ENCODE results near the gene AUTS2. TPM values are rescaled to one million over a fixed set of nuclear protein-coding genes. Genes with fewer than 3 reads are reported as not detected.

Gene AUTS2
- total RNA-seq, 1 donor from 2014 or later: 95.3 TPM

DNA sequence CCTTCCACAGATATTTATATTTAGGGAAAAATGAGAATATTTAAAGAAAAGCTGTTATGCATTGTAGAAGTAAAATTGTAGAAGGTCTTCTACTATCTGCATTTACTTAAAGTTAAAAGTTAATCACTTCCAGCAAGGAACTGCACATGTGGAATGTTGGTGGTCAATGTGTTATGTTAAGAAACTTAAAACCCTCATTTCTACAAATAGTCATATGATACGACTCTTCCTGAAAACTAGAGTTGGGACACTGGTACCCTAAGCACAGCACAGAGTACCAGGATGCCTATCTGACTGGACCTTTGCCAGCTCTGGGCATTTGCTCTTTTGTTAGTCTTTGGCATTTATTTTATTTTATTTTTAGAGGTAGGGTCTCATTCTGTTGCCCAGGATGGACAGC, 1009.5 kb downstream of the AUTS2 start:
- DNase-seq: no peak

DNA sequence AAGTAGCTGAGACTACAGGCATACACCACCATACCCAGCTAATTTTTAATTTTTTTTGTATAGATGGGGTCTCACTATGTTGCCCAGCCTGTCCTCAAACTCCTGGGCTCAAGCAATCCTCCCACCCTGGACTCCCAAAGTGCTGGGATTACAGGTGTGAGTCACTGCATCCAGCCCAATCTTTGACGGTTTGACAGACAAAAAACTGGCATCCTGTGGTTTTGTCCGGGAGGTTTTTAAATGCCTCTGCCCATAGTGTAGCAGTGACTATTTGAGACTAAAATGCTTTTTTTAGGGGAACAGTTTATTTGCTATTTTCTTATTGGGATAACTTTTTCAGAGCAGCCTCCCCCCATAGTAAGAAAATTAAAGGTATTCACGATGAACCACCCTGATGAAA, 1010.0 kb downstream of the AUTS2 start:
- DNase-seq: no peak

DNA sequence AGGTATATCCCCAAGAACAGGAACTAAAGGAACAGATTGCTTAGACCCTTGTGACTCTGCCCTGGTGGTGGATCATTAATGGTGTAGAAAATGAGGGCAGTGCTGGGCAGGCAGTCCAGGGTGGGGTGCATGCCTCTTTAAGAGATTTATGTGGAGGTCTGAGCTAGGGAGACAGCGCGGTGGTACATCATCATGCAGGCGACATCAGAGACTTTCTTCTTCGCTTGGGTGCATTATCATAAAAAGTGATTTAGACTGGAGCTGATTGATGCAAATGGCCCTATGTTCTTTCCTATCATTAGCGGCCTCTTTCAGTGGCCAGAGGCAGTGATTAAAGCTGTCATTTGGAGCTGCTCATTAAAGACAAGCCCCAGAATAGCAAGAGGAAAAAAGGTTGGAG, 1014.5 kb downstream of the AUTS2 start:
- no peak for DNase-seq

DNA sequence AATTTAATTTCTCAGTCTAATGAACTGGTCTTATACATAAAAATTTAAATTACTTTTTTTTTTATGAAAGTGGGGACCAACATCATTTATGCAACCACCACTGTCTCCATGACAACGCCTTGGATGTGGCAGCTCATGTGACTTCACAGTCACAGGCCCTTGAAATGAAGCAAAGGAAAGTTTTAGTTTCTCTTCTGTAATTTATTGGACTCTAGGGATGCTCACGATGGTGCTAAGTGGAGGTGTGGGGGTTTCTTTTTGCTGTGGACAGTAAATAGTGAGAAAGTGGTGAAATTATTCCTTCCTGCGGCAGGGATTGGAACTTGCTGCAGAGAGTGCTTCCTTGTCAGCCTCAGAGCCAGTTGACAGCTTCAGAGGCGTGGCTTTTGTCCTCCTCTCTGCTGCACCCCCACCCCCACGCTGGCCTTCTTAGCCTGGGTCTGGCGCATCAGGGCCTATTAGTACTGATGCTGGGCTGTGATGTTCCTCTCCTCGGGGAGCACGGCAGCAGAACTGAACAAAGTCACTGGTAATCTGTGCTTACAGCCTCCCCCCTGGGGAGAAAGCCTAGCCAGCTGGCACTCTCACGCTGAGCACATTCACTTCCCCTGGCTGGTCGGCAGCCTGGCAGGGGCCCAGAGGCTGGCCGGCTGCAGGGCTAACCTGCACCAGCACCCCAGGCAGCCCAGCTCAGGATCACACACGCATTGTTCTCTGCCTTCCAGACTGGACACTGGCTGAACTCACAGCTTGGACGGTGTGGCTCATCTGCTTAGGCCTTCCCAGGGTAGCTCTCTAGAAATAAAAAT, 1016.2 kb downstream of the AUTS2 start:
- peak; percentile 29 for DNase-seq

DNA sequence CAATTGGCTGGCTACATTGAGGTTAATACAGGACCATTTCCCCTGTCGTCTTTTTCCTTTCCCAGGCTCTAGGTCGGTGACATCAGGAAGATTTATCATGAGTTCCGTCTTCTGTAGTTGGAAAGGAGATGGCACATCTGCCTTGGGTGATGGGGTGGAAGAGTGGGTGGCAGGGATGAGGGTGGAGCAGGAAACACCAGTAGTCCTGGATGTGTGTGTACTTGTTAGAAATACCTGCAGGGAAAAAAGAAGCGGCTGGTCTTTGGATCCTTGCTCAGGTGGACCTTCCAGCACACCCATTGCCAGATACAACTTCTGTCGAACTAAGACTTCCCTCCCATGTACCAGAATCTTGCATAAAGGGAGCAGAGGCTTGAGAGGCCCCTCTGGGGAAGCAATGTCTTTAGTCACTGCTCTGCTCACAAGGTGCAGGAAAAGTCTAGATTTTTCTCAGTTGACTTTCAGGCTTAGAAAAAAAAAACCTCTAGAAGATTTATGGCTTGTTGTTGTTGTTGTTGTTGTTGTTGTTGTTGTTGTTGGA, 1016.9 kb downstream of the AUTS2 start:
- DNase-seq: no peak

DNA sequence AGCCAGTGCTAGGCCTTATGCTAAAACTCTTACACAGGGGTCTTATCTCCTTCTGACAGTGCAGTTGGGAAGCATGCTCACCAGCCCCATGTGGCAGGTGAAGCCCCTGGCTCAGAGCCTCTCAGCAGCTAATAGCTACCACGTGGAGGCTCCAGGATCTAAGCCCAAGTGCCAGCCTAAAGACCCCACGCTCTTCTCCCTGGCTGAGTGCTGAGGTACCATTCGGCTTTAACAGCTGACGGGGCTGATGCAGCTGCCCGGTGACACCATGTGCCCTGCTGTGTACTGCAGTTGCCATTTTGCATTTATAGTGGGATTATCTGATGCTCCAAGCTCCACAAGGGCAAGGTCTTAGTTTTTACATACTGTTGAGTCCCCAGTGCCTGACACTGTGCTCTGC, 1017.9 kb downstream of the AUTS2 start:
- no peak for DNase-seq

DNA sequence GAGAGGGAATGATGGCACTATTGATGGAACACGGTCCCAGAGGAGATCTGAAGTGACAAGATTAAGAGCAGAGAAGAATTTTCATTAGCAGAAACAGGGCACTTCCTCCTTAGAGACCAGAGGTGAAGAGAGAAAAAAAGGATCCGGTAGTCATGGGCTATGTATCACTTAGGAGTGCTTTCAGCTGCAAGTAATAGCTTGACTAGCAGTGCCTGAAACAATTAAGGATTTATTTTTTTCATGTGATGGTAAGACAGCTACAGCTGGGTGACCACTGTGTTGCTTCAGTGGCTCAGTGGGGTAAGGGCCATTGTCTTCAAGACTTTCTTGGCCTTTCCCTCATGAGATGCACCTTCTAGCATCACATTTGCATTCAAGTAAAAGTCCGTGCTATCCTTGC, 1018.5 kb downstream of the AUTS2 start:
- DNase-seq: no peak

DNA sequence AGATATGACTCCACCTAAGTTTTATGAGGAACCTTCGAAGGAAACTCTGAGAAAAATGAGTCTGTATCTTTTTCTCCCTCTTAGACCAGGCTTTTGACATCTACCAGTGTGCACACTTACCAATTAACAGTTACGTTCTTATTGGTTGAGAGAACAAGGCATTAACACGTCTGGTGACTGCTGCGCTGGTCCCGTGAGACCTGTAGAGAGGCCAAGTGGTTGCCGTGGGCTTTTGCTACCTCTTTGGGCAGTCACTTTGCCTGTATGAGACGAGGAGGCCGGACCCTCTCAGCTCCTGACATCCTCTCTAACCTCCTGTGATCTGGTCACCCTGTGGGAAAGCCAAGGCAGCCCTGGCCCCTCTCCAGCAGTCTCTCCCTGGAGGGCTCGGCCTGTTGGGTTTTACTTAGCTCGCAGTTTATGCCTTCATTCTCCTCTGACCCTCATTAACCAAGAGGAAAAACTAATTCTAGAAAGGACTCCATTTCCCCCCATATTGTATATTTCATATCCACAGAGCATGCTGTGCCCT, 1019.8 kb downstream of the AUTS2 start:
- no peak for DNase-seq

DNA sequence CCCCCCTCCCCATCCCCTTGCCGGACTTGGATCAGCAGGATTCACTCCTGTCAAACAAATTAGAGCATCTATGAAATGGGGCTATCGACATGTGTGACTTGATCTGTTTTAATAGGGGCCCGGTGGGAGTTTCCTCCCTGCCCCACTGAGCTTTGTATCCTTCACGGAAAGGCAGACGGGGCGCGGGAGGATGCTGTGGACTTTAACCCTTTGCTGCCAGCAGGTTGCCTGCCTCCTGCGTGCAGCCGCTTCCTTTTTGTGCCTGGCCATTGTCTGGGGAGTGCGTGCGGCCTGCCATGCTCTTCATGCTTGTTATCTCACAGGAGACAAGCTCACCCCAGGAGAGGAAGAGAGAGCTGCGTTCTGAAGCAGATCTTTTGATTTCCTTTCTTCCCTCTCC, 1020.9 kb downstream of the AUTS2 start:
- no peak for DNase-seq

DNA sequence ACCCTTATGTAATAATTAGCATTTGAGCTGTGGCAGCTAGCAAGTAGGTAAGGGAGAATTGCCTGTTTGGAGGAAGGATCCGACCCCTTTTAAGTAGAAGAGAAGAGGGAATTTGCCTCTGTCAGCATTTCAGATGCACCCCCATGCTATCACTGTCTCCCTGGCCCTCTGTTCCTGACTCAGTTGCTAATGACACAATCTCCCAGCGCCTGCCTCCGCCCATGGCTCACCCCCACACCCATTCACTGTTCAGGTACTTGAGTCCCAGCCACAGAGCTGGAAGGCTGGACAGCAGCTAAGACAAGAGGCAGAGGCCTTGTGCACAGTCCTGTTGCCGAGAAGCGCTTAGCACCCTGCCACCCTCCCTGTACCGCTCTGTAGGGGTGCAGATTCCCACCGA, 1021.4 kb downstream of the AUTS2 start:
- no peak for DNase-seq

DNA sequence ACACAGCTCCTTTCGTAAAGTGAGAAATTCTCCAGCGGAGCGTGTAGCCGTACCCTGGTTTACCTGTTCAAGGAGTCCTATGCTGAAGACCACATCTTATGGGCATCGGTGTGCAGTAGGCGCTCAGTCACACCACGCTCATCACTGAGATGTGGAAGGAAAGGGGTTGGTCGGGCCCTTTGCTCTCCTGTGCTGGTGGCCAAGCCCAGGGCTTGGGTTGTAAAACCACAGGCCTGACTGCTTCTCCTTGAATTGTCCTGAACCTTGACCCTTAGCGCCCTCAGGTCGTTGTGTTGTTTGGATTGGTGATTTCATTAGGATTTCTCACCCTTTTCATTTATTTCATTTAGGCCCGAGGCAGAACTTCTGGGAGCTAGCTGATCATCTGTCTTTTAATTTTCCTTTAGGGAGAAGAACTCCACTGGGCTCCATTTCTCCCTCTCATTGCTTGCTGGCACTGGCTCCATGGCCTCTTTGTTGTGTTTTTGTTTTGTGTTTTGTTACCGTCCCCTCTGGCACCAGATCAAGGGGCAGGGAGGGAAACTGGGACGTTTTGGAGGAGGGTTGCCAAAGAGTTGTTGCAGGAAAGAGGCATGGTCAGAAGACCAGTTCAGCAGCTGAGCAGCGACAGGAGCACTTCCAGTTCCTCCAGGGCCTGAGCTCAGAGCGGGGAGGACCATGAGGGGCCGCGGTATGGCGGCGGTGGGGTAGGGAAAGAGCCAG, 1022.2 kb downstream of the AUTS2 start:
- DNase-seq: no peak

DNA sequence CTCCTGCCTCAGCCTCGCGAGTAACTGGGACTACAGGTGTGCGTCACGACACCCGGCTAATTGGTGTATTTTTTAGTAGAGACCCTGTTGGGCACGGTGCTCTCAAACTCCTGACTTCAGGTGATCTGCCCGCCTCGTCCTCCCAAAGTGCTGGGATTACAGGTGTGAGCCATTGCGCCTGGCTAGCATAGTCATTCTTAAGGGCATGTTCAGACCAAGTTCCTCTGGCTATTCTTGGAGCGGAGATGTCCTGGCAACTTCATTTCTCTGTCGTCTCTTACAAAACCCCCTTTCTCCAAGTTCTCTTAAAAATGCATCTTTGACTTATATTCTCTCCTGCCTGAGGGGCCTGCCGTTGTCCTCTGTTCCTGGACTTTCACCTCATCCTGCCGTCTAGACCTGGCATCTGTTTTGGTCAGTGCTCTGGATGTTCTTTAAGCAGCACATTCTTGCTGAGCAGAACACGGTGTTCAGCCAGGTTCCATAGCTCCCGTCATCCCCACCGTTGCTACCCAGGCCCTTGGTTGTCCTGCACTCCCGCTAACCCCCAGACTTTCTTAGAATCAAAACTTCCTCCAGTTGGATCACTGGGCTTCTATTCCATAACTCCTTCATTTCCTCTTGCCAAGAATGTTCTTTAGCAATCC, 1023.8 kb downstream of the AUTS2 start:
- no peak for DNase-seq

DNA sequence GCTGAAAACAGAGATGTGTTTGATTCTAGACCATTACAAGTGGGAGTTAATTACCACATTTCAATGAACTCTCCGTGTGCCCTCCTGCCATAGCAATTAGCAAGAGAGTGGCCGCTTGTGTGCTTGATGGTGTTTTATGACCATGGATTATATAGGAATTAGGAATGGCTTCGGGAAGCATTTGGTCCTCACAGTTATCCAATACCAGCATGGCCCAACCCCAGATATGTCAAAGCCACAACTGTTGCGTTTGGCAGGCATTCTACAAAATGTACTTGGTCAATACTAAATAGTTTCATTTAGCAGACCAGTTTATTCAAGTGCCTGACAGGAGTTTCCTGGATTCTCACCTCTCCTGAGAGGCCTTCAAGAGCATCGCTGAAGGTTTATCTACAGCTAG, 1024.7 kb downstream of the AUTS2 start:
- no peak for DNase-seq

DNA sequence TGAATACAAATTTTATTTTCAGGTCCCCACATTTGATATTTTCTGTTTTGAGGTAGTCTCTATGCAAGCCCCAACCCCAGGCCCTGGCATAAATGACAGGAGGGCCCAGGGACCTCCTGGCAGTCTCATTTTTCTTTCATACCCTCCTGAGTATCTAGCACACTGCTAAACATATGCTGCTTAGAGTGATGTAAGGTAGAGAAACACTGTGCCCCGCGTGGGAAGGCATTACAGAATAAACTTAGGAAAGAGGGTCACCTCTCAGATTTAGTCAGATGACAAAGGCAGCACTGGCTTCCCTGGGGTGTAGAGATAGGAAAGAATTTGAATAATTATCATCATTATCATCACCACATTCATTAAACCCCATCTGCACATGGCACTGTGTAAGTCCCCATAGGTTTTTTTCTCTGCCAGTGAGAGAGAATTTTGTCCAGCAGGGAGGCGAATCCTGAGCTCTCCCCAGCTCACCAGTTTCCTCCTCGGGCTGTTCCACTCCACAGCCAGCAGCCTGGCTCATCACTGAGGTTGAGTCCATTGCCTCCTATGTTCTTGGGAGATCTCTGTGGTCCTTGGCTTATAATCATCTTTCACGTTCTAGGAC, 1026.3 kb downstream of the AUTS2 start:
- no peak for DNase-seq

DNA sequence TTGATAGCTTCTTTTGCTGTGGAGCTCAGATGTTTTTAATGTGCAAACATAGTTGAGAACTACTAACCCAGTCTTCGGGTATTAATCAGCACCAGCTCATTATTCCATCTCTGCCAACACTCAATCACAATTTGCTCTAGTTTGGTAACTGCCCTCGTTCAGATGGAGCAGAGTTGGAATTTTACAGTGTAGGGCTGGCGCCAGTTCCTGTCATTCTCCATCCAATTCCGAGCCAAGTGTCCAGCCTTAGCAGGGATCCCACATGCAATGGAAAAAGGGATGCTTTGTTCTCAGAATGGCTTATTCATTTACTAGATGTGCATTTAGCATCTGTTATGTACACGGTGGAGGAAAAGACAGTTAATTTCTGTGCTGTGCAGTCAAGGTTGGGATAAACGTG, 1029.2 kb downstream of the AUTS2 start:
- DNase-seq: no peak

DNA sequence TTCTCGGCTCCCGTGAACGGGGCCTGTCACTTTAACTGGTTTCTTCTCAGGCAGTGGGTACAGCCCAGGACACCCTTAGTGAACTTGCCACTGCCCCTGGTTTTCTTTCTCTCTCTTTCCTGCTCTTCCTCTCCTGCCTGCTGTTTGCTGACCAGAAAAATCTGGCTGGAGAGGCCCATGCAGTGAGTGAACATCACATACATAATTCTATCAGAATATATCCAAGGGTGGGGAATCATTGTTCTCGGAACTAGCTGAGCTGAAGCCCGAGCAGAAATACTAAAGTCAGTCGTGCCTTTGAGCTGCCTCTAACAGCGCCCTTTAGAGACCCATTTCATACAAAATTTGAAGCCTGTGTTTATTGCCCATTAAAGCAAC, 1032.2 kb downstream of the AUTS2 start:
- no peak for DNase-seq

DNA sequence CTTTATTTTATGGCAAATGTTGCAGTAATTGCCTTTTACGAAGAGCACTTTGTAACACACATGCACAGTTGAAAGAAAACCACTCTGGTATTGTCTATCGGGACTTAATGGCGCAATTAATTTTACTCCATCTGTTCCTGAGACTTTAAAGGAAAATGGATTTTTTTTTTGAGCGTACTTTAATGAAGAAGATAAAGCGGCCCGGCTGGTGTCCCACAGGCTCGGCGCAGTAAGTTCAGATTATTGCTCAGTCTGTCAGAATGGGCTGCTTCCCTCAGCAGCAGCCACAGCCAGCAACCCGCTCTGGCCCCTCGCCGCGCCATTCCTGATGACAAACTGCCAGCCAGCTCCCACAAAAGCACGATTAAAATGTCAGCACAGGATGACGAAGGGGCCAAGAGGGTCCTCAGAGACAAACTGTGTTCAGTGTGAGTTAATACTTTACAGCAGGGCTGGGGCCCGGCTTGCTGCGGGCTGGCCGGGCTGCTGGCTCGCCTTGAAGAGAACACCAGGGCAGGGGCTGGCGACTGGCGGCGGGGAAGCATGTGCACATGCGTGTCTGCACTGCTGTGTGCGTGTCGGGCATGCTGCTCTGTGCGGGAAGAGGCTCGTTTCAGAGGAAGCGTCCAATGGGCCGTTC, 1032.7 kb downstream of the AUTS2 start:
- no peak for DNase-seq

DNA sequence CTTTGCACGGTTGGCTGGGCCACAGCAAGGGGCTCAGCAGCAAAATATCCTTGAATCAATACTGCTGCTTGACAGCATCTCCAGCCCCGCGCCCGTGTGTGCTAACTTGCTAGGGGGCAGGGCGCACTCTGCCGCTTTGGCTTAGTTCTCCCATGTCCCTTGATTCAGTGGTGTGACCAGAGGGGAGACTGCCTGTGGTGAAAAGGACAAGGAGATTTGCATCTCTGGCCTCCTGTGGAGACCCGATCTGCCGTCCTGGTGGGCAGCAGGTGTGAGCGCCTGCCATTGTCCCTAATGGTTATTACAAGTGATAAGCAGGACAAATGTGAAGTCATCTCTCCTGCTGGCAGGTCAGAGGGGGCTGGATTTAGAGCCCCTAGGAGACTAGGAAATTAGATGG, 1033.4 kb downstream of the AUTS2 start:
- no peak for DNase-seq

DNA sequence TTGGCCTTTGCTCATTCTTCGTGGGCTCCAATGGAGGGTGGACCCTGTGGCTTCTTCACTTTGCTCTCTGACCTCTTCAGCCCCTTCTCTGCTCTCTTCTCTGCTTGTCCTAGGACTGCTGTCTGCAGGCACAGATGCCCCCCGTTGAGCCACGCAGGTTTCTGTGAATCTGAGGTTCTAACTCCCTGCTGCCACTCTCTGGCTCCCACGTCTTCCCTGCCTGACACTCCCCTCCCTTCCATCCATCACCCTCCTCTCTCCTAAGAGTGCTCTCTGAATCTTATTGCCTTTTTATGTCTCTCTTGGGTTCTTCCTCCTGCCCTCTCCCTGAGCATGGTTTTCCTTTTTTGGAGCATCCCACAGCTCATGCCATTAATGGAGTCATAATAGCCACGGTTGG, 1034.1 kb downstream of the AUTS2 start:
- DNase-seq: no peak

DNA sequence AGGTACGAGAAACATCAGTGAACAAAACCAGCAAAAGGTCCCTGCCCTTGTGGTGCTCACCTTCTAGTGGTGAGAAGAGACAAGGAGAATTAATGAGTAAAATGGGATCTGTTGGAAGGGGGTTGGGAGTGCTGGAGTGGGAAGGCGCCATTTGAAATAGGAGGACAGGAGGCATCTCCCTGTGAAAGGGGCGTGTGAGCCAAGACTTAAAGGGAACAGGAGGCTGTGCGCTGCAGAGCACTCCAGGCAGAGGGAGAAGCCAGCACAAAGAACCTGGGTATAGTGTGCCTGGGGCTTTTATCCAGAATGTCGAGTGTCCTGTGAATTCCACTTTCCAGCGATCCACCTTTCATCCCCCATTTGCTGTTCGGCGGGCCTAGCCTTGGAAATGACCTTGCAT, 1035.8 kb downstream of the AUTS2 start:
- no peak for DNase-seq

DNA sequence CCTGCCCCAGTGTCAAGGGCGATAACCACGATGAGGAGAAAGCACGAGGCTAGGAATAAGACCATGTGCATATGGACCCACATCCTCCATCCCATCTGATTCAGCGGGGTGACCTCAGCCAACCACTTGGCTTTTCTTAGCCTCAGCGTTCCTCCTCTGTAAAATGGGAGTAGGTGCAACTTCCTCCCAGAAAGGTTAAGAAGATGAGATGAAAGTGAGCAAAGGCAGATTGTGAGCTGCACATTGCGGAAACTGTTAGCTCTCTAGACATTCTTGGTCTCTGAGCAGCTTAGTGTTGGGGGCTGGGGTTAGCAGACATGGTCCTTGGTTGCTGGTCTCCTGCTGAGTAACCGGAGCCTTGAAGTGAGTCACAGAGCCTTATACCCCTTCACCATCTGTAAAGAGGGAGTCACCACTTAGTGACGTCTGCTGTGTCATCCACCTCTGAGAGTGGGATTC, 1036.4 kb downstream of the AUTS2 start:
- DNase-seq: no peak

DNA sequence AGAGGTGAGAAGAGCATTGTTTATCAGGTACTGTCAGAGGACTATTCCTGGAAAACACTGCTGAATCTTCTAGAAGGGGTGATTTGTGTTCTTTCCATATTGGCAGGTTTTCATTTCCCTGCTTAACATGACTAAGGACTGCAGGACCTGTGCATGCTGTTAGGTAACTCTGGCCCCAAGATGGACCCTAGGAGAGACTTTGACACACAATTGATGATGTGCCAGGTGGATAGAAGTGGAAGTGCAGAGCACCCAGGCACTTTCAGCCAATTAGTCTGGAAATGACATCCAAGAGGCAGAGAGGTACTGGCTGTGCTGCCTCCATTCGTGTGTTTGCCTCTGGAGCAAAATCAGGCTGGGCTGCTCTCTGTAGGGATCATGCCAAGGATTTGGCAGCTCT, 1037.4 kb downstream of the AUTS2 start:
- no peak for DNase-seq

Data from occipital lobe (tissue), 2 donors.